Suprapubic skin (tissue), 4 donors: ENCODE measurements around the gene PER1. TPM values are rescaled to one million over a fixed set of nuclear protein-coding genes. Genes with fewer than 3 reads are reported as not detected.
A peak's percentile ranks its signal among the peaks of the same experiment; 100 is the strongest.

Experiments
- DNase-seq, 2 donors: peaks; one replicate each; pipeline ENCODE4 v3.0.0-alpha.2; 2019; ENCODE audit warnings: low spot score in 2 of 2
- H3K27ac ChIP-seq: fragments of 200-600 bp; sonication (generic); one replicate; pipeline ENCODE4 v1.5.1; 2019
- H3K27me3 ChIP-seq: fragments of 200-600 bp; sonication (generic); one replicate; pipeline ENCODE4 v1.5.1; 2019
- H3K36me3 ChIP-seq: fragments of 200-600 bp; sonication (generic); one replicate; pipeline ENCODE4 v1.5.1; 2019
- H3K4me1 ChIP-seq: fragments of 200-600 bp; sonication (generic); one replicate; pipeline ENCODE4 v1.5.1; 2019
- H3K4me3 ChIP-seq: fragments of 200-600 bp; sonication (generic); one replicate; pipeline ENCODE4 v1.5.1; 2019; ENCODE audit warnings: mild to moderate bottlenecking
- H3K9me3 ChIP-seq: fragments of 200-600 bp; sonication (generic); one replicate; pipeline ENCODE4 v1.5.1; 2019
- CTCF ChIP-seq, 2 donors: fragments of 200-600 bp in 1 of 2; fragments of 450-650 bp in 1 of 2; sonication (generic) in 1 of 2; IDR thresholded peaks; one replicate each; pipeline ENCODE4 v1.5.1; 2016 to 2019; ENCODE audit warnings: antibody characterized with exemption in 2 of 2, mild to moderate bottlenecking in 1 of 2, moderate library complexity in 1 of 2
- EP300 ChIP-seq: sonication (generic); formaldehyde crosslinking; IDR thresholded peaks from one replicate; pipeline ENCODE4 v1.6.1; 2017; ENCODE audit warnings: antibody characterized with exemption
- POLR2A ChIP-seq, 2 donors: fragments of 450-650 bp; IDR thresholded peaks; one replicate each; pipeline ENCODE4 v1.6.1; 2017; ENCODE audit warnings: antibody characterized with exemption in 2 of 2, mild to moderate bottlenecking in 2 of 2, moderate library complexity in 2 of 2
- POLR2AphosphoS5 ChIP-seq, 3 donors: sonication (generic); formaldehyde crosslinking; IDR thresholded peaks; one replicate each; pipeline ENCODE4 v1.6.1; 2017; ENCODE audit warnings: antibody characterized with exemption in 3 of 3
- WGBS: methylation state at CpG from one replicate; pipeline ENCODE4 v1.1.5; 2018; 5-methylcytosine and 5-hydroxymethylcytosine counted together
- total RNA-seq, 4 donors: library from RNA; depleted of rRNA; stranded (reverse); fragments of >200 nt; gene quantifications; one replicate each; pipeline ENCODE4 v1.1.0, GENCODE V29; 2016

Gene PER1
- total RNA-seq, 4 donors from 2014 or later: 272 to 655 (median 330) TPM

- Histone ChIP-seq H3K36me3 (no peaks in the 10 kb centered on the region), H3K27ac (no peak overlapping the region), H3K27me3 (peaks cover 18% of the 10 kb centered on the region), H3K4me1 (peaks cover 64% of the 10 kb centered on the region), H3K9me3 (no peaks in the 10 kb centered on the region), H3K4me3 (peak overlapping the region; percentile 74)
- under 1% methylated on average over 35 of the region's 35 CpGs for whole genome bisulfite sequencing
- DNase-seq: no peak
- TF ChIP-seq CTCF (IDR thresholded peaks at IDR 0.05) (no peak), POLR2AphosphoS5 (IDR thresholded peaks at IDR 0.05) (no peak), POLR2A (IDR thresholded peaks at IDR 0.05) (no peak), EP300 (no peak)
Observed at GRCh38 chr17:8125947-8126490, 26.2 kb downstream of the PER1 start.

- Histone ChIP-seq H3K27me3 (peaks cover 23% of the 10 kb centered on the region), H3K4me1 (peaks cover 71% of the 10 kb centered on the region), H3K4me3 (peak overlapping the region; percentile 74), H3K9me3 (no peaks in the 10 kb centered on the region), H3K36me3 (no peaks in the 10 kb centered on the region), H3K27ac (no peak overlapping the region)
- under 1% methylated on average over 40 of the region's 40 CpGs for WGBS
- TF ChIP-seq POLR2AphosphoS5 (IDR thresholded peaks at IDR 0.05) (peak in 1 of 3 donors; percentile 61), POLR2A (IDR thresholded peaks at IDR 0.05) (no peak)
- DNase-seq: peak in 1 of 2 donors; percentile 91
Observed at GRCh38 chr17:8125154-8125946, 26.9 kb downstream of the PER1 start.

GRCh38 chr17:8124350-8125153 lies 27.7 kb downstream of the PER1 start:
- H3K4me1 ChIP-seq: peaks cover 75% of the 10 kb centered on the region
- no peaks in the 10 kb centered on the region for H3K9me3 ChIP-seq
- WGBS: 7% methylated on average over 18 of the region's 24 CpGs
- no peak for DNase-seq
- peaks cover 23% of the 10 kb centered on the region for H3K27me3 ChIP-seq
- H3K36me3 ChIP-seq: no peaks in the 10 kb centered on the region
- no peak for TF ChIP-seq POLR2A (IDR thresholded peaks at IDR 0.05)
- TF ChIP-seq EP300: no peak
- no peak for TF ChIP-seq POLR2AphosphoS5 (IDR thresholded peaks at IDR 0.05)
- TF ChIP-seq CTCF (IDR thresholded peaks at IDR 0.05): no peak
- peak overlapping the region; percentile 74 for H3K4me3 ChIP-seq
- no peak overlapping the region for H3K27ac ChIP-seq

- under 1% methylated on average over 29 of the region's 29 CpGs for WGBS
- Histone ChIP-seq H3K9me3 (no peaks in the 10 kb centered on the region), H3K4me3 (peak within 1 kb of the TSS; percentile 74), H3K27ac (no peak within 1 kb of the TSS), H3K27me3 (peaks cover 23% of the 10 kb centered on the region), H3K36me3 (no peaks in the 10 kb centered on the region), H3K4me1 (peaks cover 75% of the 10 kb centered on the region)
- peak in 1 of 2 donors; percentile 80 for DNase-seq
- TF ChIP-seq EP300 (no peak), POLR2AphosphoS5 (IDR thresholded peaks at IDR 0.05) (no peak), CTCF (IDR thresholded peaks at IDR 0.05) (no peak), POLR2A (IDR thresholded peaks at IDR 0.05) (no peak)
Observed at GRCh38 chr17:8123695-8124349, 28.4 kb downstream of the PER1 start, which contains the start of gene HES7. TSS of gene HES7 (minus strand) at chr17:8124106. CDS start at chr17:8124084, 22 bp downstream.

GRCh38 chr17:8122924-8123694 lies 29.1 kb downstream of the PER1 start:
- DNase-seq: no peak
- TF ChIP-seq POLR2A (IDR thresholded peaks at IDR 0.05) (no peak), POLR2AphosphoS5 (IDR thresholded peaks at IDR 0.05) (no peak), CTCF (IDR thresholded peaks at IDR 0.05) (no peak), EP300 (no peak)
- Histone ChIP-seq H3K27me3 (peaks cover 23% of the 10 kb centered on the region), H3K9me3 (no peaks in the 10 kb centered on the region), H3K4me1 (peaks cover 81% of the 10 kb centered on the region), H3K4me3 (peak overlapping the region; percentile 74), H3K27ac (no peak overlapping the region), H3K36me3 (no peaks in the 10 kb centered on the region)
- WGBS: 1% methylated on average over 52 of the region's 55 CpGs
